Fibroblast of gingiva (primary cell): ENCODE results near the gene TMEM106C.
A peak's percentile ranks its signal among the peaks of the same experiment; 100 is the strongest.

ENCODE experiments used
- DNase-seq: peaks from one replicate; pipeline ENCODE4 v3.0.0-alpha.2; 2011; ENCODE audit warnings: low read depth

The TMEM106C gene

GRCh38 chr12:47995981-47996401 lies 32.6 kb downstream of the TMEM106C start:
- peak; percentile 68 for DNase-seq

- no peak for DNase-seq
Observed at GRCh38 chr12:47997321-47997720, 33.9 kb downstream of the TMEM106C start.

- no peak for DNase-seq
Observed at GRCh38 chr12:47999816-48000215, 36.4 kb downstream of the TMEM106C start.

GRCh38 chr12:48000878-48001504 lies 37.6 kb downstream of the TMEM106C start:
- no peak for DNase-seq

GRCh38 chr12:48001505-48002413 lies 38.4 kb downstream of the TMEM106C start:
- DNase-seq, result no peak

- DNase-seq, result no peak
Observed at GRCh38 chr12:48002414-48002730, 39.0 kb downstream of the TMEM106C start.

- DNase-seq, result no peak
Observed at GRCh38 chr12:48002773-48003218, 39.4 kb downstream of the TMEM106C start.

- no peak for DNase-seq
Observed at GRCh38 chr12:48003226-48004052, 40.0 kb downstream of the TMEM106C start.

- DNase-seq, result no peak
Observed at GRCh38 chr12:48004053-48004941, 40.9 kb downstream of the TMEM106C start, which contains the start of gene COL2A1. COL2A1 (minus strand) TSS chr12:48004476; CDS start chr12:48004321, 155 bp downstream.

- DNase-seq, result no peak
Observed at GRCh38 chr12:48005001-48005749, 41.8 kb downstream of the TMEM106C start.

GRCh38 chr12:48005750-48006021 lies 42.3 kb downstream of the TMEM106C start:
- no peak for DNase-seq

GRCh38 chr12:48007206-48007605 lies 43.8 kb downstream of the TMEM106C start:
- DNase-seq, result no peak

- DNase-seq, result no peak
Observed at GRCh38 chr12:48008349-48008748, 45.0 kb downstream of the TMEM106C start.

- no peak for DNase-seq
Observed at GRCh38 chr12:48008950-48009349, 45.6 kb downstream of the TMEM106C start.

- no peak for DNase-seq
Observed at GRCh38 chr12:48009471-48009870, 46.1 kb downstream of the TMEM106C start.

- DNase-seq, result no peak
Observed at GRCh38 chr12:48010366-48010970, 47.1 kb downstream of the TMEM106C start.

- DNase-seq, result no peak
Observed at GRCh38 chr12:48012070-48012469, 48.7 kb downstream of the TMEM106C start.

- DNase-seq, result no peak
Observed at GRCh38 chr12:48013287-48013686, 49.9 kb downstream of the TMEM106C start.

- DNase-seq, result no peak
Observed at GRCh38 chr12:48015129-48015528, 51.7 kb downstream of the TMEM106C start.

GRCh38 chr12:48015954-48016353 lies 52.6 kb downstream of the TMEM106C start:
- no peak for DNase-seq
